DMS53 (cell line): ENCODE data around the gene PSKH1.
"Not testable (repeated sequence)": the region's sequence is repeated elsewhere in the genome, so short reads cannot be mapped to it uniquely, and the experiment has no call there.

Experiments
- DNase-seq: peaks from one replicate; lab custom pipeline; 2025; lab: John Stamatoyannopoulos, UW

The PSKH1 gene

GRCh38 chr16:67886387-67886786 is 6.7 kb upstream of the PSKH1 start:
- DNase-seq: no peak

DNA sequence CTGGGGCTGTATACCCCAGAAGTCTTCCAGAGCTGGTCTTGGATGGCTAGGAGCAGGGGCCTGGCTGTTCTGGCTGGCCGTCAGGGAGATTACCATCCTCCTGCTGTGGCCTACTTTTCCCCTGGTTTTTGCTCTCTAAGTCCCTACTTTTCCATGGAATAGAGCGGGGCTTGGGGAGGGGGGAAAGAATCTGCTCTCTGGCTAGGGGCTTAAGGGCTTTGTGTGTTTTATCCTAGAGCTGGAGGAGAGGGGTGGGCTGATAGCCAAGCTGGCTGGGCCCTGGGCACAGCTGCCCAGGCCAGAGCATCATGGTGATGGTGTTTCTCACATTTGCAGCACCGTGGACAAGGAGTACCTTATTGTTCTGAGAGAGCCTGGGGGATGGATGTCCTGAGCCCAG is 4.7 kb upstream of the PSKH1 start:
- DNase-seq: no peak

GRCh38 chr16:67892375-67892774 is 679 bp upstream of the PSKH1 start:
- DNase-seq: no peak

GRCh38 chr16:67893743-67894399 is 817 bp downstream of the PSKH1 start:
- DNase-seq: no peak

DNA sequence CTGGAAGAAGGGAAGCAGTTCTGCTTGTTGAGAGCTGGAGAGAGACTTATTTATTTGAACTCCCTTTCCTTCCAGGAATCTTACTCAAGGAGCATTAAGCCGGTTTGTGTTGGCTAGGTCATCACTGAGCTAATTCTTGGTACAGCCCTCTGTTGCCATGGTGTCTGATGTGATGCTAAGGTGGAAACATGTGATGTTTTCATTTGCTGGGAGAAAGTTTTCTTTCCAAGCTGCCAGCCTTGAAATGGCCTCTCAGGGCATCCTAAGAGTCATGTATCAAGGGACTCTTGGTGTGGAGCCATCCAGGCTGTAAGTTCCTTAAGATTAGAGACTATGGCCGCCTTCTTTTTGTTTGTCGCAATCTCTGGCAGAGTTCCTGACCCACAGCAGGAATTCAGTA is 4.2 kb downstream of the PSKH1 start:
- no peak for DNase-seq

DNA sequence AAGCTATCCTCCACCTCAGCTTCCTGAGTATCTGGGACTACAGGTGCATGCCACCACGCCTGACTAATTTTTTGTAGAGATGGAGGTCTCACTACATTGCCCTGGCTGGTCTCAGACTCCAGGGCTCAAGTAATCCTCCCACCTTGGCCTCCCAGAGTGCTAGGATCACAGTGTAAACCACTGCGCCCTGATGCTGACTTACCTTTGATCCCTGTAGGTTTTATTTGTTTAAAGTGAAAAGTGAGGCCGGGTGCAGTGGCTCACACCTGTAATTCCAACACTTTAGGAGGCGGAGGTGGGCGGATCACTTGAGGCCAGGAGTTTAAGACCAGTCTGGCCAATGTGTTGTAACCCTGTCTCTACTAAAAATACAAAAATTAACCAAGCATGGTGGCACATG is 8.7 kb downstream of the PSKH1 start:
- DNase-seq: no peak

DNA sequence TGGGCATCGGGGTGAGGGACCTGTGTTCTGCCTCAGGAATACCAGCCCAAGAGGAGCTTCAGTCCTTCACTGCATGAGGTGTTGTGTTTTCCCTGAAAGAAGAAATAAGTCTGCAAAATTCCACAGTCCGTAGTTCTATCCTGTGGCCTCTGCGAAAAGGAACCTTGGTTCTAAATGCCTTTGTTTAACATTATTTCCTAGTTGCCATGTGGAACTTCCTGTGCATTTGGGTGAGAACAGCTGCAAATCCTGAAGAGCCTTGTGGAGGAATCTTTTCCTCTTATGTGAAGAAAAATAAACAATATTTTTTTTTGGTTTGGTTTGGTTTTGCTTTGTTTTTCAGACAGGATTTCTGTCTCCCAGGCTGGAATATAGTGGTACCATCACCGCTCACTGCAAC is 9.8 kb downstream of the PSKH1 start:
- DNase-seq: no peak

GRCh38 chr16:67907397-67908180 is 14.5 kb downstream of the PSKH1 start:
- DNase-seq: no peak

DNA sequence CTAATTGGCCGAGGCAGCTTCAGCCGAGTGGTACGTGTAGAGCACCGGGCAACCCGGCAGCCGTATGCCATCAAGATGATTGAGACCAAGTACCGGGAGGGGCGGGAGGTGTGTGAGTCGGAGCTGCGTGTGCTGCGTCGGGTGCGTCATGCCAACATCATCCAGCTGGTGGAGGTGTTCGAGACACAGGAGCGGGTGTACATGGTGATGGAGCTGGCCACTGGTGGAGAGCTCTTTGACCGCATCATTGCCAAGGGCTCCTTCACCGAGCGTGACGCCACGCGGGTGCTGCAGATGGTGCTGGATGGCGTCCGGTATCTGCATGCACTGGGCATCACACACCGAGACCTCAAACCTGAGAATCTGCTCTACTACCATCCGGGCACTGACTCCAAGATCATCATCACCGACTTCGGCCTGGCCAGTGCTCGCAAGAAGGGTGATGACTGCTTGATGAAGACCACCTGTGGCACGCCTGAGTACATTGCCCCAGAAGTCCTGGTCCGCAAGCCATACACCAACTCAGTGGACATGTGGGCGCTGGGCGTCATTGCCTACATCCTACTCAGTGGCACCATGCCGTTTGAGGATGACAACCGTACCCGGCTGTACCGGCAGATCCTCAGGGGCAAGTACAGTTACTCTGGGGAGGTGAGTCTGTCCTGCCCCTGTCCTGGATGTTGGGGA is 16.1 kb downstream of the PSKH1 start:
- no peak for DNase-seq

DNA sequence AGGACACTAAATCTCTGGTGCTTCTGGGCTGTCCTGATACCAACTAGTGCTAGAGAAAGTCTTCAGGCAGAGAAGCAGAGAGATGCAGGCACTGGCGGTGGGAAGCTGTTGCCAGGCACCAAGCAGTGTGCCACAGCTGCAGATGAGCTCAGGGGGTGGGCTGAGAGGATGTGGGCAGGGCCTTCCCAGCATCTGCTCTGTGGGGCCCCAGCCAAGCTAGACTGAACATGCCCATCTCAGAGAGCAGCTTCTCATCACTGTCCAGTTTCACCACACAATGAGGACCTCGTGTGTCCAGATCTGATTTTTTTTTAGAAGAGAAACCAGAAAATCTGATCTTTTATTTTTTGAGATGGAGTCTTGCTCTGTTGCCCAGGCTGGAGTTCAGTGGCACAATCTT is 17.1 kb downstream of the PSKH1 start:
- peak; percentile 33 for DNase-seq

DNA sequence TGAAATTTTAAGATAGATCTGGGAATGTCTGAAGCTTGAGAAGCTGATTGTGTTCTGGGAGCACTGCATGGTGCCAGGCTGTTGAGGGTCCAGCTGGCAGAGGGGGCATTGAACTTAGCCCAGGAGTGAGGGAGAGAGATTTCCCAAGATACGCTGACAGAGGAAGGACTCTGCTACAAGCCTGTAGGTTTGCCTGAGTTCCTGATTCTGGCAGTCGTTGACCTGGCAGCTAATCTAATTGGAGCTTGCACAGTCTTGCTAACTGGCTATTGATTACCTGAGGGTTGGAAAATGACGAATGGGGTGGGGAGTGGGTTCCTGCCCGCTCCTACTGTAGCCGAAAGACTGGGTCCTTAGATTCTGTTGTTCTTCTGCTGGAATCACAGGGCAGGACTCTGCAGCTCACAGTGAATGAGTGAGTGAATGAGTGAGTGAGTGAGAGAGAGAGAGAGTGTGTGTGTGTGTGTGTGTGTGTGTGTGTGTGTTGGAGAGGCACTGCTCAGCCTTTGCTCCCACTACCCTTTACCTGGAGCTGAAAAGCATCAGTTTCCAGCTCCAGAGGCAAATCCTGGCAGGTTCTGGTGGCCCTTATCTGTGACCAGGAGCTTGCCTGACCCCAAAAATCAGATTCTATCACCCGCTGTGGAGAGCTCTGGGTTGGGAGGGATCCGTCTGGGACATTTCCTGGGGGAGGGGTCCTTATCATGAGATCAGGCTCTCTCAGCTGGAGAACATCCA is 21.9 kb downstream of the PSKH1 start:
- DNase-seq: no peak

DNA sequence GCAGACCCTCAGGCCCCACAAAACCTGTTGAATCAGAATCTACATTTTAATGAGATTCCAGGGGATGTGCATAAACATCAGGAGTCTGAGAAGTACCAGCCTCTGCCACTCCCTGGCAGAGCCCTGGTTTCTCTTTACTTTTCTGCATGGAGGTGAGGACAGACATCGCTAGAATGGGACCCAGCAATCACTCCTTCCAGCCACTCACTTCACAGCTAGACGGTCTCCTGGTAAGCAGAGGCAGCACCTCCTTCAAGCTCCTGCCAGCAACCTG is 22.4 kb downstream of the PSKH1 start:
- not testable (repeated sequence) for DNase-seq

DNA sequence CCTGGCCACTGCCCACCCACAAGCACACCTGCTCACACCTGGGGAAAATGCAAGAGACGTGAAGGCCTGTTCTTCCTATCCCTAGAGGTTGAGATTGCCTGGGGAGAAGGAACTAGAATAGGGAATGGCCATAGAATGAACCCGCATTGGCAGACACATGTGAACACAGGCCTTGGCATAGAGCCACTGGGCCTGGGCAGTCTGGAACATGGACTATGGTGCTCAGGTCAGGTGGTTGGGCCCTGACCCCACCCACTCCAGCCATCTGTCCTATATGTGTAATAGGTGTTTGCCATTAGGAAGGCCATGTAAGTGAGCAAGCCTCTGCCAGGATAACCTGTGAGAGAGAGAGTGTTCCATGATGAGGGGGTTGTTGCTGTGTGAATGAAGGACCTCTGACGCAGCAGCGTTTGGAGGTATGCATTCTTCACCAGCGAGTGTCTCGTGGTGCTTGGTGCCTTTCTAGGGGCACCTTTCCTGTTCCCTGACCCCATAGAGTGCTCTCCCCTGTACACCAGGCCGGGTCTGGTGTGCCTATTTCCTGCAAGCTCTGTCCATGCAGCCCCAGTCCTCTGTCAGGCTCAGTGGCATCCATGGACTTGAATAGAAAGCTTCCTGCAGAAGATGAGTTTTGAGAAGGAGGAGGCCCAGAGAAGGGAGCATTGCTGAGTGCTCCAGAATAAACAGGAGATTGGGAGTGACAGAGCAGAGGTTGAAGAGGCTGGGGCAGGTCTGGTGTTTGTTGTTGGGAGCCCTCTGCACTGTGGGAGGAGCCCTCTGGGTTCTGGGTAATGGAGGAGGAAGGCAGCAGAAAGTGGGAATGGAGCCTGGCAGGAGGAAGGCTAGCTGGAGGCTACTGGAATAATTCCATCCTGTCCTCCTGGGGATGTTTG is 23.0 kb downstream of the PSKH1 start:
- peak; percentile 16 for DNase-seq

DNA sequence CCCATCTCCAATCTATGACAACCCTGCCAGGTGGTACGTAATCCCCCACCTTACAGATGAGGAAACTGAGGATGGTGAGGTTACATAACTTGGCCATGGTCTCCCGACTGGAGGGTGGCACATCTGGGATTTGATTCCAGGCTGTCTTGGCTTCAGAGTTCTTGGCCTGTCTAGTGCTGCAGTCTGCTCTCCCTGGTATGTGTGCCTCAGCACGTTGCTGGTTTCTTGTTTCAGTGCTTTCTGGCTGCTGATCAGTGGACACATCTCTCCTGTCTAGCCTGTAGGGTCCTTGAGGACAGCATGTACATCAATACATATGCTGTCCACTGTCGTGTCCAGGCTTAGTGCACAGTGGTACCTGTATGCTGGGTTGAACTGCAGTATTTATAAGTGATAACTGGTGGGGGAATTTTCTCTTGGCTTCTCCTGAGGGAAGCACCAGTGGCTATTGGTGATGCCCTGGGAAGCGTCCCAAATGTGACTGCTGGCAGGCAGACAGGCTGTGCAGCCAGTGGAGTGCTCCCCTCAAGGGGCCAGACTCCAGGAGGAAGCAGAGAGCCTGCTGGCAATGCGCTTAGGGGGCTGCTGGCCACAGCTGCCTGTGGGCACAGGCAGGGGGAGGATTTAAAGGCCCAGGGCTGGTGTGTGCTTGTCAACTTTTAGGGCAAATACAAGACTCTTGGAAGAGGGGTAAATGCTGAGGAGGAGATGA is 24.2 kb downstream of the PSKH1 start:
- DNase-seq: no peak

GRCh38 chr16:67917852-67918236 is 24.8 kb downstream of the PSKH1 start:
- peak; percentile 89 for DNase-seq

GRCh38 chr16:67919622-67920221 is 26.7 kb downstream of the PSKH1 start:
- no peak for DNase-seq

GRCh38 chr16:67922221-67922620 is 29.2 kb downstream of the PSKH1 start:
- no peak for DNase-seq

GRCh38 chr16:67922740-67923139 is 29.7 kb downstream of the PSKH1 start:
- no peak for DNase-seq

- DNase-seq: peak; percentile 18
These were observed 30.5 kb downstream of the PSKH1 start for GRCh38 chr16:67923414-67924116.
